GDM1 (cell line): Measurements from ENCODE around the gene CADM4.

Experiments
- DNase-seq: peaks from one replicate; lab custom pipeline; 2025; lab: John Stamatoyannopoulos, UW

CADM4 gene

GRCh38 chr19:43582495-43582894 is 57.2 kb downstream of the CADM4 start:
- no peak for DNase-seq

GRCh38 chr19:43581467-43581866 is 58.2 kb downstream of the CADM4 start:
- no peak for DNase-seq

- DNase-seq = no peak
These were observed 60.9 kb downstream of the CADM4 start for GRCh38 chr19:43578787-43579186.

GRCh38 chr19:43575955-43576878 is 63.4 kb downstream of the CADM4 start:
- no peak for DNase-seq

- DNase-seq = peak; percentile 98
These were observed 64.3 kb downstream of the CADM4 start, which contains the start of the genes PINLYP and XRCC1 for GRCh38 chr19:43575156-43575950. TSS of gene PINLYP (plus strand) at chr19:43575801. CDS start at chr19:43577192, 1,391 bp downstream. TSS of gene XRCC1 (minus strand) at chr19:43575527. CDS start at chr19:43575458, 69 bp downstream.

GRCh38 chr19:43574424-43575155 is 65.1 kb downstream of the CADM4 start:
- DNase-seq = no peak
